ENCODE data around the gene GTF3C4. TPM values are rescaled to one million over a fixed set of nuclear protein-coding genes. Genes with fewer than 3 reads are reported as not detected.

Gene GTF3C4
- polyA plus RNA-seq, 1 donor from 2014 or later, result 11.1 TPM

- H3K4me3 ChIP-seq (ENCODE audit: low read length), result no peak overlapping the region
- no peaks in the 10 kb centered on the region for H3F3A ChIP-seq (ENCODE audit: insufficient read depth, low read length, poor library complexity, severe bottlenecking)
- H3K36me3 ChIP-seq (ENCODE audit: insufficient read depth, low read length), result peaks cover 8% of the 10 kb centered on the region
- H4K20me1 ChIP-seq (ENCODE audit: insufficient read depth), result no peaks in the 10 kb centered on the region
- no peaks in the 10 kb centered on the region for H3K79me2 ChIP-seq (replicated peaks; ENCODE audit: insufficient read depth, low read length)
- H3K9ac ChIP-seq (ENCODE audit: low read length), result no peak overlapping the region
- H3K9me2 ChIP-seq (ENCODE audit: insufficient read depth, low read length), result no peaks in the 10 kb centered on the region
- no peak overlapping the region for H2AFZ ChIP-seq (ENCODE audit: low read depth, low read length)
- no peaks in the 10 kb centered on the region for H3K9me3 ChIP-seq (ENCODE audit: low read length)
- no peaks in the 10 kb centered on the region for H3K27me3 ChIP-seq (ENCODE audit: insufficient read depth, low read depth, low read length)
- no peak overlapping the region for H3K27ac ChIP-seq (ENCODE audit: low read length)
- TF ChIP-seq MXI1 (conservative IDR thresholded peaks at IDR 0.05; ENCODE audit: poor library complexity, severe bottlenecking) (no peak), CTCF (IDR thresholded peaks at IDR 0.05; ENCODE audit: poor library complexity, severe bottlenecking) (no peak), POLR2AphosphoS5 (IDR thresholded peaks at IDR 0.05) (no peak)
- H3K4me2 ChIP-seq (ENCODE audit: low read length), result no peak overlapping the region
Observed at GRCh38 chr9:132656299-132656698, 14.0 kb upstream of the GTF3C4 start.

DNA sequence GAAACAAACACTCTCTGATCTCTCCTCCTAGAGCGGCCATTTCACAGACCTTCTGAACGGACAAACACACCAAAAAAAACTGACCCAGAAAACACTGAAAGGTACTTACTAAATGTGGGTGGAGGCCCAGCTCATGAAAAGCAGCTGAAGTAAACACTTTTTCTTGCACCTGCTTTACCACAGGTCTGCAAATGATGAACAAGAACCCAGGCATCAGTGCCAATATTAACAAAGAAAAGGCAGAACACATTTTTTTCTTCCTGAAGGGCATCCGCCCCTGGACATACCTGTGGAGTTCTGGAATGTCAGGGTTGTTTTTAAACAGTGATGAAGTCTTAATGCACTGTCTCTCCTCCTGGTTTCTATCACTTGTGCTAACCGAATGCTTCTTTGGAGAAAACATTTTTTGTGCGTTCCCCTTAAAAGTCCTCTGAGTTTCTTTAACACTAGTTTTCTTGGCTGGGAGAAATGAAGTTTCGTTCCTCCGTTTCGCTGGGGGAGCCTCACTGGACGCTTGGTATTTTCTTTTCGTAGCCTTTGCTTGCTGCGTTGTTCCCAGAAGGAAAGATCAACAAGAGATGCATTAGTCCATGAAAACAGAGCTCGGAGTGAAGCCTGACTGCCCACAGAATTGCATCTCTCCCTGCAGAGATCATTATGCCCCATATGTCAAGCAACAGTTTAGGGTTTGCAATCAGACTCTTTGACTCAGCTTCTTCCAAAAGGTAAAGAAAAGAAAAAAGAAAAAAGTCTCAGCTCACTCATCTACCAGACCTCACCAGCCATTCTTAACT, 7.9 kb upstream of the GTF3C4 start:
- no peaks in the 10 kb centered on the region for H3K9me3 ChIP-seq (ENCODE audit: low read length)
- H3K4me3 ChIP-seq (ENCODE audit: low read length), result no peak overlapping the region
- H3K79me2 ChIP-seq (replicated peaks; ENCODE audit: insufficient read depth, low read length), result peaks cover 8% of the 10 kb centered on the region
- no peaks in the 10 kb centered on the region for H3K27me3 ChIP-seq (ENCODE audit: insufficient read depth, low read depth, low read length)
- H3K36me3 ChIP-seq (ENCODE audit: insufficient read depth, low read length), result peaks cover 8% of the 10 kb centered on the region
- no peak overlapping the region for H3K27ac ChIP-seq (ENCODE audit: low read length)
- no peaks in the 10 kb centered on the region for H3F3A ChIP-seq (ENCODE audit: insufficient read depth, low read length, poor library complexity, severe bottlenecking)
- no peak overlapping the region for H3K9ac ChIP-seq (ENCODE audit: low read length)
- TF ChIP-seq CTCF (IDR thresholded peaks at IDR 0.05; ENCODE audit: poor library complexity, severe bottlenecking) (no peak), RAD21 (conservative IDR thresholded peaks at IDR 0.05) (no peak), EP300 (conservative IDR thresholded peaks at IDR 0.05; ENCODE audit: poor library complexity, severe bottlenecking) (no peak), SMC3 (conservative IDR thresholded peaks at IDR 0.05; ENCODE audit: poor library complexity) (no peak)
- H3K9me2 ChIP-seq (ENCODE audit: insufficient read depth, low read length), result no peaks in the 10 kb centered on the region
- H2AFZ ChIP-seq (ENCODE audit: low read depth, low read length), result no peak overlapping the region
- H3K4me2 ChIP-seq (ENCODE audit: low read length), result no peak overlapping the region
- no peaks in the 10 kb centered on the region for H4K20me1 ChIP-seq (ENCODE audit: insufficient read depth)

- no peaks in the 10 kb centered on the region for H3K27me3 ChIP-seq (ENCODE audit: insufficient read depth, low read depth, low read length)
- no peak overlapping the region for H3K4me3 ChIP-seq (ENCODE audit: low read length)
- no peak overlapping the region for H3K9ac ChIP-seq (ENCODE audit: low read length)
- no peak overlapping the region for H3K4me2 ChIP-seq (ENCODE audit: low read length)
- no peak overlapping the region for H2AFZ ChIP-seq (ENCODE audit: low read depth, low read length)
- H3K79me2 ChIP-seq (replicated peaks; ENCODE audit: insufficient read depth, low read length), result peaks cover 8% of the 10 kb centered on the region
- H3K9me3 ChIP-seq (ENCODE audit: low read length), result no peaks in the 10 kb centered on the region
- H3K9me2 ChIP-seq (ENCODE audit: insufficient read depth, low read length), result no peaks in the 10 kb centered on the region
- no peak overlapping the region for H3K27ac ChIP-seq (ENCODE audit: low read length)
- H4K20me1 ChIP-seq (ENCODE audit: insufficient read depth), result no peaks in the 10 kb centered on the region
- H3K36me3 ChIP-seq (ENCODE audit: insufficient read depth, low read length), result peaks cover 6% of the 10 kb centered on the region
- no peaks in the 10 kb centered on the region for H3F3A ChIP-seq (ENCODE audit: insufficient read depth, low read length, poor library complexity, severe bottlenecking)
- TF ChIP-seq RAD21 (conservative IDR thresholded peaks at IDR 0.05) (no peak), MXI1 (conservative IDR thresholded peaks at IDR 0.05; ENCODE audit: poor library complexity, severe bottlenecking) (no peak), POLR2AphosphoS5 (IDR thresholded peaks at IDR 0.05) (no peak), SMC3 (conservative IDR thresholded peaks at IDR 0.05; ENCODE audit: poor library complexity) (no peak), TAF1 (IDR thresholded peaks at IDR 0.05; ENCODE audit: low read depth) (no peak)
Observed at GRCh38 chr9:132663117-132663516, 7.1 kb upstream of the GTF3C4 start.
